Brain microvascular endothelial cell (primary cell): Measurements from ENCODE around the gene ERP44.

ENCODE experiments used
- DNase-seq: peaks from one replicate; pipeline ENCODE4 v3.0.0-alpha.2; 2020
- H3K27ac ChIP-seq: fragments of 250-450 bp; sonication (Bioruptor Pico); 2 replicates; pipeline ENCODE4 v1.5.1; 2020; ENCODE audit warnings: mild to moderate bottlenecking, moderate library complexity
- H3K27me3 ChIP-seq: fragments of 250-450 bp; sonication (Bioruptor Pico); replicated peaks from 2 replicates; pipeline ENCODE4 v1.5.1; 2020; ENCODE audit warnings: mild to moderate bottlenecking
- H3K36me3 ChIP-seq: fragments of 250-450 bp; sonication (Bioruptor Pico); replicated peaks from 2 replicates; pipeline ENCODE4 v1.5.1; 2020; ENCODE audit warnings: mild to moderate bottlenecking
- H3K4me3 ChIP-seq: 2 replicates; pipeline ENCODE4 v1.5.1; 2011; ENCODE audit warnings: low read depth, mild to moderate bottlenecking, control low read depth, low read length, moderate library complexity
- CTCF ChIP-seq: IDR thresholded peaks from 2 replicates; pipeline ENCODE4 v1.5.1; 2011; ENCODE audit warnings: low read depth, mild to moderate bottlenecking, moderate library complexity, low read length, control low read depth, inconsistent platforms; ENCODE audit errors: missing control alignments
- in situ Hi-C: cut with HindIII; loops from 2 replicates; pipeline ENCODE4 v1.10.0; 2017; ENCODE audit warnings: low sequenced_read_pairs, low pct_ligation_motif_present

Gene ERP44

DNA sequence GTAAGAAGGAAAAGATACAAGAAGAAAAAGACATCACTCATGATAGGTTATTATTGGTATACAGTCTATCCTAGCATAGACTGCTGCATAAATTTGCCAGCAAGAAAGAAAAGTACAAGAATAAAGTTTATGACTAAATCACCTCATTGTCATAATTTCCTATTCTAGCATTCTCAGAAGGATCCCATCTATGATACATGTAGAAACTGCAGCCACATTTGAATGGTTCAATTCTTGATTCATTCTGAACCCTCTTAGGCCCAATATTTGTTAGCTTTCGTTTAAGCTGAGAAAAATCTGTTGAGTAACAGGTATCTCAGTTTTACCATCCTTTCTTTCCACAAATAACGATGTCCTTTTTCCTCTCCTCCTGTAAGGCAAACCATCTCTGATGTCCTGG, 21.5 kb upstream of the ERP44 start:
- DNase-seq: no peak
- no peak for TF ChIP-seq CTCF
- H3K36me3 ChIP-seq: no peaks in the 10 kb centered on the region
- in situ Hi-C loops: no loop called here
- H3K27ac ChIP-seq: no peak overlapping the region
- no peak overlapping the region for H3K4me3 ChIP-seq
- no peaks in the 10 kb centered on the region for H3K27me3 ChIP-seq

GRCh38 chr9:100117316-100117715, 18.5 kb upstream of the ERP44 start:
- no peak for DNase-seq
- H3K27me3 ChIP-seq: no peaks in the 10 kb centered on the region
- no peak overlapping the region for H3K27ac ChIP-seq
- no peak overlapping the region for H3K4me3 ChIP-seq
- in situ Hi-C loops: no loop called here
- no peak for TF ChIP-seq CTCF
- no peaks in the 10 kb centered on the region for H3K36me3 ChIP-seq

GRCh38 chr9:100112677-100113336, 14.0 kb upstream of the ERP44 start:
- no peaks in the 10 kb centered on the region for H3K27me3 ChIP-seq
- in situ Hi-C loops: no loop called here
- H3K27ac ChIP-seq: no peak overlapping the region
- no peak overlapping the region for H3K4me3 ChIP-seq
- H3K36me3 ChIP-seq: no peaks in the 10 kb centered on the region
- no peak for TF ChIP-seq CTCF
- no peak for DNase-seq

DNA sequence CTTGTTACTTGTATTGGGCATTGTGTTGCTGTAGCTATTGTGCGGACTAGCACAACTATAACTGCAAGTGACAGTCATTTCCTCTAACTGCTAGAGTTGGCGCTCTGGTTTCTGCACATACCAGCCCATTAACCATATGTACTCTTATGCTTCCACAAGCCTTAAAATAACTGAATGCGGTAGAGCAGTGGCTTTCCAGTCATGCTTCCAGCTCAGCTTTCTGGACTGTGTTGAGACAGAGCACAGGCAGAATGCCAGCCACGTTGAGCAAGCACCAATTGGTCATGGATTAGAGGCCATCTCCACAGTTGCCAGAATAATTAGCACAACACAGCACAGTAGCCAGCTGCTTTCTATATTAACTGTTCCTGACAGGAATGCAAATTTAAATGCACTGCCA, 12.4 kb upstream of the ERP44 start:
- no peak for TF ChIP-seq CTCF
- Histone ChIP-seq H3K27me3 (no peaks in the 10 kb centered on the region), H3K36me3 (peaks cover 7% of the 10 kb centered on the region), H3K27ac (no peak overlapping the region), H3K4me3 (no peak overlapping the region)
- in situ Hi-C loops: no loop called here
- peak; percentile 96 for DNase-seq

DNA sequence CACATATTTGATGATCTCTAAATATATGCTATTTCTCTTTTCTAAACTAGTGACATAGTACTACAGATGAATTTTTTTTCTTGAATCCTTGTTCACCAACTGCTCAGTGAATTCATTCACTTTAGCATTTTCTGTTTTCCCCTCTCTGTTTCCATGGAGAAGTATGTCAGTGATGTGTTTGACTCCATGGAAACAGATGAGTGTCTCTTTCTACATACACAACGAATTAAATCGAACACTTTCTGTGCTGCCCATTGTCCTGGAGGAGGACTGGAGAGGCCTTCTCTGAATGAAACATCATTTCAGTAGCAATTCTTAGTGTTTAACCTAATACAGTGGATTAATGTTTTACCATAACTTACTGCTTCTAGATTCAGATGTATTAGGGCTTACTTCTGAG, 9.8 kb upstream of the ERP44 start:
- H3K4me3 ChIP-seq: no peak overlapping the region
- H3K27me3 ChIP-seq: no peaks in the 10 kb centered on the region
- peaks cover 19% of the 10 kb centered on the region for H3K36me3 ChIP-seq
- no peak for DNase-seq
- in situ Hi-C loops: no loop called here
- no peak overlapping the region for H3K27ac ChIP-seq
- no peak for TF ChIP-seq CTCF

DNA sequence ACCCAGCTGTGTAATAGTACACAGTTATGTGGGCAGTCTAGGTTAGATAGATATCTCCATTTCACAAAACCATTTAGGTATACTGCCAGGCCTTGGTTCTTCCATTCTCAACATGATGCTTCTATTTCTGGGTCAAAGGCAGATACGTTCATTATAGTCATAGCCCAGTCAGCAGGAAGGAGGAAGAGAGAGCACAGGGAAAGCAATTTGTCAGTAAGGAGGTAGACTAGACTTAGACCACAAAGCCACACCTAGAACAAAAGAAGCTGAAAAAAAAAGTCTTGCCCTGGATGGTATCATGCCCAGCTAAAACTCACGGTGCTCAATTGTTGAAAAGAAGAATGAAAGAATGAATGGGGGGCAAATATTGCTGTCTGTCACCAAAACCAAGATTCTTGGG, 7.8 kb upstream of the ERP44 start:
- H3K27me3 ChIP-seq: no peaks in the 10 kb centered on the region
- in situ Hi-C loops: no loop called here
- no peak overlapping the region for H3K27ac ChIP-seq
- peaks cover 19% of the 10 kb centered on the region for H3K36me3 ChIP-seq
- DNase-seq: no peak
- TF ChIP-seq CTCF: no peak
- no peak overlapping the region for H3K4me3 ChIP-seq
